ENCODE results near the gene DNAJC10. TPM values are rescaled to one million over a fixed set of nuclear protein-coding genes. Genes with fewer than 3 reads are reported as not detected.

Gene DNAJC10
- total RNA-seq, 1 donor from 2014 or later, result 26.0 TPM

DNA sequence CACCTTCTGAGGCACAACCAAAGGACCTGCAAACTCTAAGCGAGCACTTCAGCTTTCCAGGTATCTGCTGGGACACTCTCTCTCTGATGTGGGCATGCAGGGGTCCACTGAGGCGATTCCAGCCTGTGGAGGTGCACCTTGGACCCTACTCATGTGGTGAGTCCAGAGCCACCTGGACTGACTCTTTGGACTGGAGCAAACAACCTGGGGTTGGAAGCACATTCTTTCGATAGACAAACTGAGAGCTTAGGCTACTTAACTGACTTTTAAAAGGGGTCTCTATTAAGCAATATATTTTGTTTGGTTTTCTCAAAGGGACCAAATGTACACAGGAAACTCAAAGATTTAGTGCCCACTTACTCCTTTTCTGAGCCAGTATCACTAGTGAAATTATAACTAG is 98.7 kb downstream of the DNAJC10 start:
- H3K36me3 ChIP-seq, result no peaks in the 10 kb centered on the region
- H3K4me1 ChIP-seq, result peaks cover 2 to 5% of the 10 kb centered on the region in 2 donors
- no peaks in the 10 kb centered on the region for H3K9me3 ChIP-seq
- DNase-seq (ENCODE audit: low spot score in 2 of 2), result no peak
- TF ChIP-seq, protein P1, sequence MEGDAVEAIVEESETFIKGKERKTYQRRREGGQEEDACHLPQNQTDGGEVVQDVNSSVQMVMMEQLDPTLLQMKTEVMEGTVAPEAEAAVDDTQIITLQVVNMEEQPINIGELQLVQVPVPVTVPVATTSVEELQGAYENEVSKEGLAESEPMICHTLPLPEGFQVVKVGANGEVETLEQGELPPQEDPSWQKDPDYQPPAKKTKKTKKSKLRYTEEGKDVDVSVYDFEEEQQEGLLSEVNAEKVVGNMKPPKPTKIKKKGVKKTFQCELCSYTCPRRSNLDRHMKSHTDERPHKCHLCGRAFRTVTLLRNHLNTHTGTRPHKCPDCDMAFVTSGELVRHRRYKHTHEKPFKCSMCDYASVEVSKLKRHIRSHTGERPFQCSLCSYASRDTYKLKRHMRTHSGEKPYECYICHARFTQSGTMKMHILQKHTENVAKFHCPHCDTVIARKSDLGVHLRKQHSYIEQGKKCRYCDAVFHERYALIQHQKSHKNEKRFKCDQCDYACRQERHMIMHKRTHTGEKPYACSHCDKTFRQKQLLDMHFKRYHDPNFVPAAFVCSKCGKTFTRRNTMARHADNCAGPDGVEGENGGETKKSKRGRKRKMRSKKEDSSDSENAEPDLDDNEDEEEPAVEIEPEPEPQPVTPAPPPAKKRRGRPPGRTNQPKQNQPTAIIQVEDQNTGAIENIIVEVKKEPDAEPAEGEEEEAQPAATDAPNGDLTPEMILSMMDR (IDR thresholded peaks at IDR 0.05), result no peak
- no peak overlapping the region for H3K4me3 ChIP-seq
- no peaks in the 10 kb centered on the region for H3K27me3 ChIP-seq
- intact Hi-C loops (cut with DNase I), result no loop called here
- H3K27ac ChIP-seq, result no peak overlapping the region

DNA sequence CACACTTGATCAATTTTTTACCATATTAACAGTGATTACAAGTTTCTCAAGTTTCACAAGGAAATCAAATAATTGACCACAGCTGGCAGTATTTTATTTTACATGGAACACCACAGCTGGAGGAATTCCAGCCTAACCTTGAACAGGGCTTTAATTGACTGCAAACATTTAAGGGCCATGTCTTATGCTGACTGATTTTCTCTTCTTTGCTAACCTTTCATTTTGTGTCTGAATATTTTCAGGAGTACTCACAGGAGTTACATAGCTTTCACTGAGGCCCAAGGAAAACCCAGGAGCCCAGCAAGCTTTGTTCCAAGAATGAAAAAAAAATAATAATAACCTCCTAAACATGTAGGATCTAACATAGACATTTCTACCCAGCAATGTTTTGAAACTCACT is 100.8 kb downstream of the DNAJC10 start:
- no peak overlapping the region for H3K27ac ChIP-seq
- H3K36me3 ChIP-seq, result no peaks in the 10 kb centered on the region
- H3K9me3 ChIP-seq, result no peaks in the 10 kb centered on the region
- H3K4me1 ChIP-seq, result peaks cover 2 to 5% of the 10 kb centered on the region in 2 donors
- intact Hi-C loops (cut with DNase I), result no loop called here
- TF ChIP-seq, protein P1 (IDR thresholded peaks at IDR 0.05), result no peak
- no peak for DNase-seq (ENCODE audit: low spot score in 2 of 2)
- H3K4me3 ChIP-seq, result no peak overlapping the region
- no peaks in the 10 kb centered on the region for H3K27me3 ChIP-seq

DNA sequence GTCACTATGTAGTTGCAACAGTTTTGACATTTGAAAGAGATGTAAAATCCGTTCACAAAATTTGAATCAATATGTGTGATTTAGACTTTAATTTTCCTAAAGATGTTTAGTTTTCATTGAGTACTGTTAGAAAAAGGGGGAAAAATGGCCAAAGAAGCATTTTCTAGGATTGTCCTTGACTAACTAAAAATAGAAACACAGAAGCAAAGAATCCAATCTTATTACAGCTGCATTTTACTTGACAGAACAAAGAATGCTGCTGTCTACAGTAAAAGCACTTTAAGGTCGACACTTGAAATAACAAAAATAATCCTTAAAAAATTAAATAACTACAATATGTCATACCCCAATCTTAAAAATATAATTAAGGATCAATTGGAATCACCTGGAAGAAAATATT is 101.5 kb downstream of the DNAJC10 start:
- DNase-seq (ENCODE audit: low spot score in 2 of 2), result no peak
- H3K36me3 ChIP-seq, result no peaks in the 10 kb centered on the region
- no peak overlapping the region for H3K27ac ChIP-seq
- H3K9me3 ChIP-seq, result no peaks in the 10 kb centered on the region
- no peaks in the 10 kb centered on the region for H3K27me3 ChIP-seq
- intact Hi-C loops (cut with DNase I), result no loop called here
- H3K4me1 ChIP-seq, result peaks cover 2 to 5% of the 10 kb centered on the region in 2 donors
- H3K4me3 ChIP-seq, result no peak overlapping the region
- TF ChIP-seq, protein P1 (IDR thresholded peaks at IDR 0.05), result no peak

DNA sequence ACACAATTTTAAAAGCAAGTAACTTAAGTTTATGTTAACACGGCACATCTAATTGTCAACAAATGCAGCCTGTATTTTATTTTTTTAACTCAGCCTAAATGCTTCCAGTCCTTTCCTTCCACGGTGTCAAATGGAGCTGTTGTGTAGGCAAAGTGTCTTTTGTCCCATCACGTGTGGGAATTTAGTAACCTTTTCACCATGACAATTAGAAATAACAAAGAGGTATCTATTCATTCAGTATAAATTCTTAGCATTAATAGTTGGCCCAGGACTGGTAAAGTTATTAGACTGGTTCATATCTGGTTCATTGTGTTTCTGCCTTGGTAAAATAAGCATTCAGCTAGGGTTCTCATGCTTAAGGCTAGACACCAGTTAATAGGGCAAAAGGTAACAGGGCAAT is 102.4 kb downstream of the DNAJC10 start:
- DNase-seq (ENCODE audit: low spot score in 2 of 2), result no peak
- intact Hi-C loops (cut with DNase I), result no loop called here
- Histone ChIP-seq H3K27me3 (no peaks in the 10 kb centered on the region), H3K27ac (no peak overlapping the region), H3K9me3 (no peaks in the 10 kb centered on the region), H3K36me3 (no peaks in the 10 kb centered on the region), H3K4me1 (peaks cover 2 to 5% of the 10 kb centered on the region in 2 donors), H3K4me3 (no peak overlapping the region)
- TF ChIP-seq, protein P1 (IDR thresholded peaks at IDR 0.05), result no peak

DNA sequence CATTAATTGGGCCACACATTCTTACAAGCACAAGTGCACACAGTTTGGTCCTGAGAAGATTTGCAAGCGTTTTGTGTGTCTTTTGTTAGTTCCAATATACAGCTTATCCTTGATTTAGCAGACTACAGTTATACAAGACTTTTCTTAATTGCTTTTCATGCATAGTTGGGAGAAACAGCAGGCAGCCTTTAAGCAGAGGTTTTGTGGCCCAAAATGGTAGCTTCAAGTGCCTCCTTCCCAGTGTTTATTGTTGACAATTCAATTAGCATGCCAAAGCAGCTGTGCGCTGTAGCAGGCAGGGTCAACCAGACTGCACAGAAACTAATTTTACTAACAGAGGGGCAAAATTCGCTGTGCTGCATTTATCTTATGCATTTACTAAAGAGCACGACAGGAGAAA is 102.9 kb downstream of the DNAJC10 start:
- Histone ChIP-seq H3K4me1 (peaks cover 2 to 5% of the 10 kb centered on the region in 2 donors), H3K27ac (no peak overlapping the region), H3K27me3 (no peaks in the 10 kb centered on the region), H3K4me3 (no peak overlapping the region), H3K36me3 (no peaks in the 10 kb centered on the region), H3K9me3 (no peaks in the 10 kb centered on the region)
- TF ChIP-seq, protein P1 (IDR thresholded peaks at IDR 0.05), result no peak
- no peak for DNase-seq (ENCODE audit: low spot score in 2 of 2)
- intact Hi-C loops (cut with DNase I), result no loop called here

DNA sequence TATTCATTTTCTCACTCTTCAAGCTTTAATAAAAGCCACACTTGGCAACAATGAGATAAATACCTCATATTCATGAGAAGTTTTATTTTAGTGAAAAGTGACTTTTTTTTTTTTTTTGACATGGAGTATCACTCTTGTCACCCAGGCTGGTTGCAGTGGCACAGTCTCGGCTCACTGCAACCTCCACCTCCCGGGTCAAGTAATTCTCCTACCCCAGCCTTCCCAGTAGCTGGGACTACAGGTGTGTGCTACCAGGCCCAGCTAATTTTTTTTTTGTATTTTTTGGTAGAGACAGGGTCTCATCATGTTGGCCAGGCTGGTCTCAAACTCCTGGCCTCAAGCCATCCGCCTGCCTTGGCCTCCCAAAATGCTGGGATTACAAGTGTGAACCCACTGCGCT is 103.4 kb downstream of the DNAJC10 start:
- no peaks in the 10 kb centered on the region for H3K36me3 ChIP-seq
- H3K4me1 ChIP-seq, result peaks cover 2 to 5% of the 10 kb centered on the region in 2 donors
- intact Hi-C loops (cut with DNase I), result no loop called here
- H3K4me3 ChIP-seq, result no peak overlapping the region
- TF ChIP-seq, protein P1 (IDR thresholded peaks at IDR 0.05), result no peak
- no peaks in the 10 kb centered on the region for H3K9me3 ChIP-seq
- no peak for DNase-seq (ENCODE audit: low spot score in 2 of 2)
- no peak overlapping the region for H3K27ac ChIP-seq
- no peaks in the 10 kb centered on the region for H3K27me3 ChIP-seq
